Neural progenitor cell (in vitro differentiated cells): ENCODE measurements around the gene GNAZ. TPM values are rescaled to one million over a fixed set of nuclear protein-coding genes. Genes with fewer than 3 reads are reported as not detected.

Experiments
- DNase-seq: peaks from one replicate; pipeline ENCODE4 v3.0.0-alpha.2; 2016; ENCODE audit warnings: low spot score
- H2AFZ ChIP-seq: fragments of 200-600 bp; sonication (generic); replicated peaks from 2 replicates; pipeline ENCODE4 v1.6.1; 2016; ENCODE audit warnings: antibody characterized with exemption
- H3F3A ChIP-seq: fragments of 200-600 bp; sonication (generic); 2 replicates; pipeline ENCODE4 v1.6.1; 2016; ENCODE audit warnings: antibody characterized with exemption, low read depth
- H3K27ac ChIP-seq: fragments of 200-600 bp; sonication (generic); 2 replicates; pipeline ENCODE4 v1.5.1; 2016; ENCODE audit warnings: mild to moderate bottlenecking
- H3K27me3 ChIP-seq: fragments of 200-600 bp; sonication (generic); 2 replicates; pipeline ENCODE4 v1.6.1; 2016; ENCODE audit warnings: mild to moderate bottlenecking, moderate library complexity
- H3K36me3 ChIP-seq: fragments of 200-600 bp; sonication (generic); 2 replicates; pipeline ENCODE4 v1.5.1; 2016
- H3K4me1 ChIP-seq: fragments of 200-600 bp; sonication (generic); 2 replicates; pipeline ENCODE4 v1.6.1; 2016; ENCODE audit warnings: mixed run types
- H3K4me2 ChIP-seq: fragments of 200-600 bp; sonication (generic); 2 replicates; pipeline ENCODE4 v1.6.1; 2016
- H3K4me3 ChIP-seq: fragments of 200-600 bp; sonication (generic); 2 replicates; pipeline ENCODE4 v1.5.1; 2016
- H3K79me2 ChIP-seq: fragments of 200-600 bp; sonication (generic); 2 replicates; pipeline ENCODE4 v1.6.1; 2016; ENCODE audit warnings: low read depth
- H3K9ac ChIP-seq: fragments of 200-600 bp; sonication (generic); 2 replicates; pipeline ENCODE4 v1.6.1; 2016
- H3K9me3 ChIP-seq: fragments of 200-600 bp; sonication (generic); 2 replicates; pipeline ENCODE4 v1.5.1; 2016; ENCODE audit warnings: low read depth
- H4K20me1 ChIP-seq: fragments of 200-600 bp; sonication (generic); 2 replicates; pipeline ENCODE4 v1.6.1; 2016; ENCODE audit warnings: low read depth
- H3K27ac Mint-ChIP-seq: 3 replicates; pipeline ENCODE4 v1.8.0; 2021; ENCODE audit warnings: mixed read lengths
- H3K27me3 Mint-ChIP-seq: 2 replicates; pipeline ENCODE4 v1.8.0; 2022; ENCODE audit warnings: low read depth, mild to moderate bottlenecking, inconsistent platforms, moderate library complexity, mixed read lengths; ENCODE audit not compliant: insufficient read depth
- H3K36me3 Mint-ChIP-seq: 3 replicates; pipeline ENCODE4 v1.8.0; 2021; ENCODE audit warnings: mixed read lengths
- H3K4me1 Mint-ChIP-seq: 3 replicates; pipeline ENCODE4 v1.8.0; 2021; ENCODE audit warnings: mixed read lengths
- H3K4me3 Mint-ChIP-seq: 3 replicates; pipeline ENCODE4 v1.8.0; 2021; ENCODE audit warnings: mild to moderate bottlenecking, moderate library complexity, mixed read lengths
- H3K9me3 Mint-ChIP-seq: 3 replicates; pipeline ENCODE4 v1.8.0; 2020; ENCODE audit warnings: mixed read lengths
- CTCF ChIP-seq: fragments of 200-600 bp; sonication (generic); IDR thresholded peaks from 2 replicates; pipeline ENCODE4 v1.5.1; 2017; ENCODE audit warnings: antibody characterized with exemption, mild to moderate bottlenecking
- EZH2 ChIP-seq: fragments of 200-600 bp; sonication (generic); IDR thresholded peaks from 2 replicates; pipeline ENCODE4 v1.6.1; 2017; ENCODE audit warnings: antibody characterized with exemption, mild to moderate bottlenecking, moderate library complexity
- EZH2phosphoT487 ChIP-seq: fragments of 200-600 bp; sonication (generic); IDR thresholded peaks from 2 replicates; pipeline ENCODE4 v1.6.1; 2017; ENCODE audit warnings: antibody characterized with exemption
- total RNA-seq: library from RNA; depleted of rRNA; stranded (reverse); fragments of >200 nt; gene quantifications from 2 replicates; pipeline ENCODE4 v1.2.3, GENCODE V29; 2015; ENCODE audit warnings: low replicate concordance

The GNAZ gene
- total RNA-seq, 1 donor from 2014 or later, result 16.5 TPM

- Histone ChIP-seq H3F3A (peaks cover 4% of the 10 kb centered on the region), H3K79me2 (no peaks in the 10 kb centered on the region), H3K27ac (no peak overlapping the region), H3K36me3 (no peaks in the 10 kb centered on the region), H3K4me3 (no peak overlapping the region), H2AFZ (no peak overlapping the region), H3K4me1 (peaks cover 8% of the 10 kb centered on the region), H3K4me2 (no peak overlapping the region), H3K9ac (no peak overlapping the region), H3K27me3 (no peaks in the 10 kb centered on the region), H3K9me3 (no peaks in the 10 kb centered on the region), H4K20me1 (no peaks in the 10 kb centered on the region)
- TF ChIP-seq EZH2, result no peak
- no peak for TF ChIP-seq CTCF
- TF ChIP-seq EZH2phosphoT487, result no peak
- DNase-seq, result no peak
- Mint-ChIP-seq H3K4me3 (no peak overlapping the region), H3K36me3 (no peaks in the 10 kb centered on the region), H3K27ac (no peak overlapping the region), H3K9me3 (no peaks in the 10 kb centered on the region), H3K27me3 (no peaks in the 10 kb centered on the region), H3K4me1 (peaks cover 19% of the 10 kb centered on the region)
Measured at GRCh38 chr22:23137468-23137867, 67.1 kb downstream of the GNAZ start.

DNA sequence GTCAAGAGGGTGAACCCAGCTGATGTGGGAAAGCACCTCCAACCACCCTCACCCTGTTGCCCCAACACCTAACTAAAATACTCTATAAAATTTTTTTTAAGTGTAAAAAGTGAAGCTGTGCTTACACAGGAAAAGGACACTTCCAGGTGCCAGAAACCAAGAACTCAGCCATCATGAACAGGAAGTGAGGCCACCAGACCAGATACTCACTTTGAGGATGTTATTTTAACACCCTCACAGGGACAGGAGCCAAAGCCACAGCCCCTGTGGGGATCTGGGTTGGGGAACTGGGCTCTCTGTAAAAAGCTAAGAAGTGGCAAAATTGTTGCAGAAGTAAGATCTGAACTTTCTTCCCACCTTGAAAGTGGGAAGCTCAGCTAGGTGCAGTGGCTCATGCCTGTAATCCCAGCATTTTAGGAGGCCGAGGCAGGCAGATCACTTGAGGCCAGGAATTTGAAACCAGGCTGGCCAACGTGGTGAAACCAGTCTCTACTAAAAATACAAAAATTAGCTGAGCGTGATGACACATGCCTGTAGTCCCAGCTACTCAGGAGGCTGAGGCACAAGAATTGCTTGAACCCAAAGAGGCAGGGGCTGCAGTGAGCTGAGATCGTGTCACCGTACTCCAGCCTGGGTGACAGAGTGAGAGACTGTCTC, 67.7 kb downstream of the GNAZ start:
- no peaks in the 10 kb centered on the region for H3K36me3 Mint-ChIP-seq

DNA sequence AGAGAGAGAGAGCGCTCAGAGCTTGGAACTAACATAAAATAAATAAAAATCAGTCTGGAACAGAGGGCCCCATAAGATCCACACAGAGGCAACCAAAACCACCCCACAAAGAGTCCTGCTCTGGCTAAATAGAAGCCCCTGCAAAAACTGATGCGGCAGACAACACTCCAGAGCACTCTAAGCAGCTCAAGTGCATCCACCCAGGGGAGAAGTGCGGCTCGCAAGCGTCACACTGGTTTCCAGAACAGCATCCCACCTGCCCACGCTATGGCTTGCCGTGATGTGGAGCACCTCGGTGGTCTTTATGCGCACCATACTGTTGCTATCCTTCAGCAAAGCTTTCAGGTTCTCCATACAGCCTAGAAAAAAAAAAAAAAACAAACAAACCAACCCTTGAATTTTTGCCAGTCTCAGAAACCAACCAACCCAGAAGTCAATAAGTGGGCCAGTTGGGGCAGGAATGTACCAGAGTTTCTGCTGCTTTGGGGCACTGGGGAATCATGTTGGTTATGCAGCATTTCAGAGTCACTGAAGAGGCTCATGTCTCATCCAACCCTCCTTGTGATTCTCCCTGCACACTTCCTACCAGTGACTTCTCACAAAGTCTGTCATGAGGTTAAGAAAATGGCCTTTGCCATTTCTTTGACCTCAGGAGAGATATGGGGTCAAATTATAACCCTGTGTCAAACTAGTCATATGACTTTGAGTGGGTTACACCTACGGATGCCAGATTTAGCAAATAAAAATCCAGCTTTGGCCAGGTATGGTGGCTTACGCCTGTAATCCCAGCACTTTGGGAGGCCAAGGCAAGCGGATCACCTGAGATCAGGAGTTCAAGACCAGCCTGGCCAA, 68.5 kb downstream of the GNAZ start:
- Mint-ChIP-seq H3K27ac (peak overlapping the region; percentile 72), H3K4me1 (peaks cover 30% of the 10 kb centered on the region), H3K36me3 (no peaks in the 10 kb centered on the region), H3K4me3 (no peak overlapping the region), H3K9me3 (no peaks in the 10 kb centered on the region), H3K27me3 (no peaks in the 10 kb centered on the region)
- Histone ChIP-seq H3K9me3 (no peaks in the 10 kb centered on the region), H3K27me3 (no peaks in the 10 kb centered on the region), H2AFZ (no peak overlapping the region), H3K9ac (no peak overlapping the region), H3K27ac (no peak overlapping the region), H3F3A (peaks cover 15% of the 10 kb centered on the region), H3K79me2 (no peaks in the 10 kb centered on the region), H3K36me3 (no peaks in the 10 kb centered on the region), H3K4me2 (no peak overlapping the region), H3K4me3 (no peak overlapping the region), H3K4me1 (peaks cover 8% of the 10 kb centered on the region), H4K20me1 (no peaks in the 10 kb centered on the region)
- DNase-seq, result no peak
- no peak for TF ChIP-seq EZH2phosphoT487
- TF ChIP-seq EZH2, result no peak
- TF ChIP-seq CTCF, result no peak

More for the DNA sequence above, 67.7 kb downstream of the GNAZ start:
- Mint-ChIP-seq H3K27ac (peak overlapping the region; percentile 72), H3K27me3 (no peaks in the 10 kb centered on the region), H3K4me1 (peaks cover 25% of the 10 kb centered on the region), H3K4me3 (no peak overlapping the region), H3K9me3 (no peaks in the 10 kb centered on the region)
- Histone ChIP-seq H4K20me1 (no peaks in the 10 kb centered on the region), H3K4me3 (no peak overlapping the region), H3K9ac (no peak overlapping the region), H3K9me3 (no peaks in the 10 kb centered on the region), H3K36me3 (no peaks in the 10 kb centered on the region), H3K27me3 (no peaks in the 10 kb centered on the region), H3F3A (peaks cover 9% of the 10 kb centered on the region), H2AFZ (no peak overlapping the region), H3K79me2 (no peaks in the 10 kb centered on the region), H3K27ac (no peak overlapping the region), H3K4me1 (peaks cover 8% of the 10 kb centered on the region), H3K4me2 (no peak overlapping the region)
- no peak for DNase-seq
- TF ChIP-seq CTCF, result no peak
- no peak for TF ChIP-seq EZH2phosphoT487
- no peak for TF ChIP-seq EZH2
